NCI-H226 (cell line): ENCODE data around the gene MED12L.

Experiments
- DNase-seq: peaks from one replicate; pipeline ENCODE4 v3.0.0-alpha.2; 2015

Gene MED12L

DNA sequence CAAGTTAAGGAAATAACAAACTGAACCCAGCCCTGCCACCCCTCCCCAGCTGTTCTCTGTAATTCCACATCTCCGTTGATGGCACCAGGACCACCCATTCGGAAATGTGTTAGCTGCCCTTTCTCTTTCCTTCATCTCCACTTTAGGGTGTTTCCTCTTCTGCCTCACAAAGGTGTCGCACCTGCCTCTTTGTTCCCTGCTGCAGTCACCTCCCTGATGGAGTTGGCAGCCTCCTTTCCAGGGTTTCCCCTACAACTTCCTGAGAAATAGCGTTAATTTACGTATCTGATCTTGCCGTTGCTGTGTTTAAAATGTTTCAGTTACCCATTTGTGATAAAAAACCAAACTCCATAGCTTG is 60.2 kb downstream of the MED12L start:
- DNase-seq = no peak

DNA sequence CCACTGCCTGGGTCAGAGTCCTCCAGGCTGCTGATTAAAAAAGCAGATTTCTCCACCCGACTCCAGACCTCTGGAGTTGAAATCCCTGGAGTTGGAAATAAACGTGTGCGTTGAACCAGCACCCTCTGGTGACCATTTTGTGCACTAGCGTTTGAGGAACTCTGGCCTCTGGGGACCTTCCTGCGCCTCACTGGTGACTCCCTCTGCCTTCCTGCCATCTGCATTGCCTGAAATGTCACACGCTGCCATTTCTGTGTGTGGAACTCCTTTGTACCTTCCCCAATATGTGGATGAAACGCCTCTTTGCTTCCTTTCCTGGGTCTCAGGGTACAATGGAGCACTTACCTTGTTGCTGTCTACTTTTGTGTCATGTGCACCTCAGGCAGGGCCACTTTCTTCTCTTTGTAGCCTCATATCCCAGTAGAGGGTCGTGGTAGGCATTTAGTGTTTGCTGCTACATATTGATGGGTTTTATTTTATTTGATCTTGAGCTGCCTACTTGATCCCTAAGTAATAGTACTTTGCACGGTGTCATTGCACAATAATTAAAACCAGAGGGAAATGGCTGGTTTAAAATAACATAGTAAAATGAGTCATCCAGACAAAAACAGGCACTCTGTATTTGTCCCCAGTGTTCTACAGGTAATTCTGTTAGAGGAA is 60.7 kb downstream of the MED12L start:
- DNase-seq = peak; percentile 44

DNA sequence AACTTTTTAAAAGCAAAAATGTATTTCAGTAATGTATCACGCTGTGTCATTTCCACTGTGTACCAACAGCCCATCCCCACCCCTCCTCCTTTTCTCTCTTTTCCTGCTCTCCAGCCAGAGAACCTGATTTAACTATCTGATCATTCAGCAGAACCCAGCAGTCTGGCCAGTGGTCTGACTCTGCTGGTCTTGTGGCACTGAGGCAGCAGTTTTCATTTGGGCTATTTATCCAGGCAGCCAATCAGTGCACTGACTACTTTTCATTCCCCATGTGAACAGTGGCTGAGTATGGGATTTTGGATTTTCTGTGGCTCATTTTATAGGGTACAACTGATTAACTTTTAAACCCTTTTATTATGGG is 61.2 kb downstream of the MED12L start:
- no peak for DNase-seq

DNA sequence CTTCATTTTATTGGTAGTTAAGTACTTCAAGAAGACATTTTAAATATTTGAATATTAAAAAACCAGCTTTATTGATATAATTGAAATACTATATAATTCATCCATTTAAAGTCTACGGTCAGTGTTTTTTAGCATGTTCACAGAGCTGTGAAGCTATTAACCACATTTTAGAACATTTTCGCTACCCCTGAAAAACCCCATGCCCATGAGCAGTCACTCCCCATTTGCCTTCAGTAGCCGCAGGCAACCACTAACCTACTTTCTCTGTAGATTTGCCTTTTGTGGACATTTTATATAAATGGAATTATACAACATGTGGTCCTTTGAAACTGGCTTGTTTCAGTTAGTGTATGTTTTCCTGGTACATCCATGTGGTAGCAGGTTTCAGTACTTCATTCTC is 61.8 kb downstream of the MED12L start:
- no peak for DNase-seq

DNA sequence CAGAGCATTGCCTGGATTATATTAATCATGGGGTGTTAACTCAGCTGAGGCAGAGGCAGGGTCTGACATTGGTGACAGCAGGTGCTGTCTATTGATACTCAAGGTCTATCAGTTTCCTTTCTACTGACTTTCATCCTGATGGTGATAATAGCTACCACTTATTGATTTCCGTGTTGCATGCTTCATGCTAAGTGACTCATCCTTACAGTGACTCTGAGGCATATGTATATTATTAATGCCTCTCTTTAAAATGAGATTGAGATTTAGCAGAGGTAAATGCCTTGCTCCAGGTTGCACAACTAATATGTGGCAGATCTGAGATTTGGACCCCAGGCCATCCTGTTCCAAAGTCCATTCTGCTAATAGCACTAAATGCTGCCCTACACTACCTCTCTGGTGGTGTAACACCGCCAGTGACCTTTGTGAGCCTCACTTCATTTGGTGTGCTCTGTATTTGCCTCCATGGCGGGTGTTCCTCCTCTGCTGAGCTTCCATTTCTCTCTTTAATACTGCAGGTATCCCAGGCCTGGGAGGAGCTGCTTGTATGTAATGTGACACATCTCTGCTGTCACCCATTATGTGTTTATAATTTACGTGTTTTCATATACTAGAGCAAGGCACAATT is 67.1 kb downstream of the MED12L start:
- DNase-seq = no peak

DNA sequence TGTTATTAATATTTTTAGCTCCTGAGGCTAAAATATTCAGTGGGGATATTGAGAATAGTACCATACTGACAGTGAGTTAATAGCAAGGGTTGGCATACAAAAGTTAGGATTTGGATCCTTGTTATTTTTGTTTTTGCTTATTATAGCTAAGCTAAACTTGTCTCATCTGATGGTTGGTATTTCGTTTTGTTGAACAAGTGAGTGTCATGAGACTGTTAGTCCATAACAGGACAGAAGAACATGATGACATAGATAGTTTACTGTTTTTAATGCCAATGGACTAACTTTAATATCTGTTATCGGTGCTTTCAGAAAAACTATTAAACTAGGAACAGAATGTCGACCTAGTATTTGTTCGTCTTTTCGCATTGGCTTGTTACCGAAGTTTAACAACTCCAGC is 69.1 kb downstream of the MED12L start:
- no peak for DNase-seq

DNA sequence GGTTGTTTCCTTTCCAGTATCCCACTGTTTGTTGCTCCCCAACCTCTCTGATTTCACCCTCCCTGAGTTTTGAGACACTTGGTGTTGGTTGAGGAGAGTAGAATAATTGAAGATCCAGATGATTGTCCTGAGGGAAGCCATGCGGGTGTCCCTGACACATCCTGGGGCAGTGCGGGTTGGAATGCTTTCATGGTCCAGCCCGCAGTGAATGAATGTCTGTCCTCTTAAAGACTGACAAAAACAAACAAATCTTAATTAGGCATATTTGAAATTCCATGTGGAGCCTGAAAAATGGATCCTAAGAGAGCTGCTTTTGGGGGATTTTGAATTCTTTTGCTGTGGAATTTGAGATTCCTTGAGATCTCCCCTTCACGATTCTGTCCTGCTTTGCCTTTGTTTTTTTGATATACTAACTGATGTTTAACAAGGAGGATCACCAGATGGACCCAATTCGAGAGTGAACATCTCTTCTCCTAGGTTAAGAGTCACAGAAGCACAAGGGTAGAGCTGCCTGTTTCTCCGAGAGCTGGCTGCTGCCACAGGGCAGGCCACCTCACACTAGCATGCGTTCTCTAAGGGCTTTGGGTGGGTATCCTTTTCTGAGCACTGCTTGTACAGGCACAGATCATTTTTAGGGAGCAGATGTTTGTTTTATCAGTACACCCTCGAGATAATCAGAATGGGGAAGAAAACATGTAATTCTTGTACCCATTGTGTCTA is 70.1 kb downstream of the MED12L start:
- no peak for DNase-seq

DNA sequence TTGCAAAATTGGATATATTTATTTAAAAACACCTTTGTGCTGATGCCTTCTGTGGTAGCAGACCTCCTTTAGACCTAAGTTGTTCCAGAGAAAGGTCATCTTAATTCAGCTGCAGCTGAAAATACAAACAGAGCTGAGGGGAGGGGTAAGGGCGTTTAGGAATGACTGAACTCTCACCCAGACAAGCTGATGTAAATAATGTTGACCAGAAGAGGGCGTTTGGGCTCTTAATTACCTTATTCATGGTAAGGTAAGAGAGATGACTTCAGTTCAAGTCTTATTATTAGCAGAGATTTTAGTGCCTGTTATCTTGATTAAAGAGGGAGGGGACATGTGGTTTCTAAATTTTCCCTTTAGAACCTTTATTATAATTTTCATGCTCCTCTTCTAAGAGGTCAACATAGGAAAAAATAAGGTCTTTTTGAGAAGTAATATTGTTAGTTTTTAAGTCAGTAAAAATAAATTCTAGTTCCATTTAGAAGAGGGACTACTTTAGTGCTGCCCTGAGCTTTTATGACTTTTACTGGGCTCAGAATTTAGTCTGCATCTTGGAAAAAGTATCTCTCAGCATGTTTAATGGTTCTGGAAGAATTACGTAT is 71.3 kb downstream of the MED12L start:
- peak; percentile 38 for DNase-seq

DNA sequence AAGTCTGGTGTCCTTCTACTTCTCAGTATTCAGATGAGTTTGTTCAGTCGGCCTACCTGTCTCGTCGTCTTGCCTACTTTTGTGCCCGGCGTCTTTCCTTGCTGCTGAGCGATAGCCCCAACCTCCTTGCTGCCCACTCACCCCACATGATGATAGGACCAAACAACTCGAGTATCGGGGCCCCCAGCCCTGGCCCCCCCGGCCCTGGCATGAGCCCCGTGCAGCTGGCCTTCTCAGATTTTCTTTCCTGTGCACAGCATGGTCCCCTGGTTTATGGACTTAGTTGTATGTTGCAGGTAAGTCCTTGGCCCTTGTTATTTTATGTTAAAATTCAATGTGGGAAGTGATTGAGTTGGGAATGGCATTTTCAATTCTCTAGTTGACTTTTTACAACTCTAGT is 74.3 kb downstream of the MED12L start:
- no peak for DNase-seq

DNA sequence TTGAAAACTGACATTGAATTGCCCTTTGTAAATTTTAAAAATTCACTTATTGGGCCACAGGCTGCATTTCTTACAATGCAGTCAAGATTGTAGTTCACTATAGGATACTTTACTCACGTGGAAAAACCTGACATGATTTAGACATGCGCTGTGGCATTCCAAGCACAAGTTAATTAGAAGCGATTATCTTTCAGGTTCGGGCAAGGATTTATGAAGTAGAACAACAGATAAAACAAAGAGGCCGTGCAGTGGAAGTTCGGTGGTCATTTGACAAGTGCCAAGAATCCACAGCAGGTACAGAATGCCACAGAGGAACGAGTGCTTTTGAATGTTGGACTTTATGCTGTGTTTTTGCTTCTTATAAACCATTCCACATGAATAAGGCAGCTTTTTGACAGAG is 79.8 kb downstream of the MED12L start:
- no peak for DNase-seq

DNA sequence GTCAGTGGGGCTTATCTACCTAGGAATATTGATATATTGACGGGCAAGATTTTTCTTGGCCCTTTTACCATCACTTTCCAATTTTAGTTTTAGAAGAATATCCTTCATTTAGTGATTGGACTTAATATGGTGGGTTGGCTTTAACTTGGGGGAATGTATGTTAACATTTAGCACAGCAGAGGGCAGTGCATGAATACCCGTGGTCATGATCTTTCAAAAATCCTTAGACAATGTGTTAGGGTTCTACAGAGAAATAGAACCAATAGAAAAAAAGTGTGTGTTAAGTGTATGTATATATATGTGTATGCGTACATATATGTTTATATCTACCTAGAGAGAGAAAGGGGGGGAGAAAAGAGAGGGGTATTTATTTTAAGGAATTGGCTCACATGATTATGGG is 80.7 kb downstream of the MED12L start:
- no peak for DNase-seq

DNA sequence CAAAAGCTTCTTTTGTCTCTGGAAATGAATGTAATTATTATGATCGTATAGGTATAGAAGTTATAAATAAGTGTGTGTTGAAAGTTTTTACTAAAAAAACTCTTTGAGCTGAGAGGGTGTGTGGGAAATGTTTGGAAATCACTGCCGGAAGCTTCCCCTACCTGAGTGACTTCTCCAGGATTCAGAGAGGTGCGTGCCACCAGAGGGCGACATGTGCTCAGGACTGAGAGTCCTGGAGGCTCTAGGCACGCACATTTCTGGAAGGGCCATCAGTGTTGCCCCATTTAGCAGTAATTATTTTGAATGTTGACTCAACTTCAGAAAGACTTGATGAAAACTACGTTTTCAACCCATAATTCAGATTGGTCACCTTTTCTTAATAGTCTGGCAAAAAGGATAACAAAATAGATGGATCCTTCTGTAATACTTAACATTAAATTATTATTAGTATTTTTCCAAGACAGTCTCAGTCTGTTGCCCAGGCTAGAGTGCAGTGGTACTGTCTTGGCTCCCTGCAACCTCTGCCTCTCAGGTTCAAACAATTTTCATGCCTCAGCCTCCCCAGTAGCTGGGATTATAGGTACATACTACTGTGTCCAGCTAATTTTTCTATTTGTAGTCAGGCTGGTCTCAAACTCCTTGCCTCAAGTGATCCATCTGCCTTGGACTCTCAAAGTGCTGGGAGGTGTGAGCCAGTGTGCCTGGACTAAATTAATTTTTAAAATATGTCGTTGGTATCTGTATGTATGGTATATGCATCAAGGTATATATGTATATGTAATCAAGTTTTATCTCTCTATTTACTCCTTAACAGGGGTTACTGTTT is 83.0 kb downstream of the MED12L start:
- DNase-seq = peak; percentile 36

DNA sequence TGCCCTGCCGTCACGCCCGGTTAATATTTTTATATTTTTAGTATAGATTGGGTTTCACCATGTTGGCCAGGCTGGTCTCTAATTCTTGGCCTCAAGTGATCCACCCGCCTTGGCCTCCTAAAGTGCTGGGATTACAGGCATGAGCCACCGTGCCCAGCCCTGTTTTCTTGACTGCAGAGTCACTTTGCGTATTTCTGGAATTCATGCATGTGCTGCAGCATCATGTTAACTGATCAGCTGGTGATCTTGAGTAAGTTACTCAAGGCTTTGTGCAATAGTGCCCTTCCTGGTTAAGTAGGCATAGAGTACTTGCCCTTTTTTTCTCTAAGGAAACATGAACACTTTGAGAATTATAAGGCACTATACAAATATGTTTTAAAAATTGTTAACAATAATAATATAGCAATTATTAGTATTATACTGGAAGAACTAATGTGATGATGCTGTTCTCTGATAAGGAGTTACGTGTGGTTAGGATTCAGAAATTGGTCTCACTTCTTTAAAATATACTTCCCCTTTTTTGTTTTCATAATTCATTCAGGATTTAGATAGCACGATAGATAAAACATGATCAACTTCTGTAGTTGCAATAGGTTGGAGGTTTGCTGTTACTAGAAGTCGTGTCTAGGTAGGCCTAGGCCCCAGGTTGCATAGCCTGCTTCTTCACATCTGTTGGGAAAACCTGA is 83.9 kb downstream of the MED12L start:
- no peak for DNase-seq

DNA sequence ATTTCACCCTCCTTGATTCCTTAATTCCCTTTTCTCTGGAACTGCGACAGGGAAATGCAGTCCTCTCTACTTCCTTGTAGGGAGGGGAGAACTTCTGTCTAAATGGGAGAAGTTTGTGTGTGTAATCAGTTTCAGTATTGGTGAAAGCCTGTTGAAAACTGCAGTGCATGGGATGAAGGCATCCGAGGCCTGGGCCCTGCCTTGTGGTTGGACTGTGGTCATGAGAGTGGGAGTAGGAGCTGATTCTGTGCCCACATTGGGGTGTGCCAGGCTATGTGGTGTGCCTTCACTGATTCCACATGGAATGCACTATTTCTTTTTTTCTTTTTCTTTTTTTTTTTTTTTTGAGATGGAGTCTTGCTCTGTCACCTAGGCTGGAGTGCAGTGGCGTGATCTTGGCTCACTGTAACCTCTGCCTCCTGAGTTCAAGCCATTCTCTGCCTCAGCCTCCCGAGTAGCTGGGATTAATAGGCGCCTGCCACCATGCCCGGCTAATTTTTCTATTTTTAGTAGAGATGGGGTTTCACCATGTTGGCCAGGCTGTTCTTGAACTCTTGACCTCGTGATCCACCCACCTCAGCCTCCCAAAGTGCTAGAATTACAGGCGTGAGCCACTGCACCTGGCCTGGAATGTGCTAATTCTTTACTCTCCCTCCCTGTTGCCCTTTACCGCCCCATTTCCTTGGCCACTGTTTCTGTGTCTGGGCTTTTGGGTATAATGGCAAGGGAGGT is 84.7 kb downstream of the MED12L start:
- peak; percentile 37 for DNase-seq

DNA sequence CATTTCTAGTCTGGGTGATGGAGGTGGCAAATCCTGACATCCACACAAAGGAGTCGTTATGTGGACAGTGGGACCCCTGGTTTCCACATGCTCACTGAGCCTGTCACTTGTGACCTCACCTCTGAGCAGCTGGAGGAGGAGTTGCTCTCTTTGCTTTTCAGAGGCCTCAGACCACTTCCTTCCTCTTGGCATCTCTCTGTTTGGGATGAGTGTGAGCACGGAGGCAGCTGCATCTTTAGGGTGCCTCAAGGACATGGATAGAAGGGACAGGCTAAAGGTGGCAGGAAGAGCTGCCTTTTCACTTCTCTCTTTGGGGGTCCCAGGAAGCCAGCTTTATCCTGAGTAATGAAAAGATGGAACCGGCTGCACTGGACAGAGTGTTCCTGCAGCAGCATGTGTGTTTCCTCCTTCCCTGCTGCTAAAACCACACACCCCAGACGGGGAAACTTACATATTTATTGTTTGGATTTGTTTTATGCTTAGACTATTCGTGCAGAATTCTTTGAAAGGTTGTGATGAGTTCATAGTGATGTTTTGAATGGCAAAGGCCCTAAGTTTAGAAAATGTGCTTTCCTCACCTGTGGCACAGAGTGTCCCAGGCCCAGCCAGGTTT is 85.8 kb downstream of the MED12L start:
- no peak for DNase-seq

DNA sequence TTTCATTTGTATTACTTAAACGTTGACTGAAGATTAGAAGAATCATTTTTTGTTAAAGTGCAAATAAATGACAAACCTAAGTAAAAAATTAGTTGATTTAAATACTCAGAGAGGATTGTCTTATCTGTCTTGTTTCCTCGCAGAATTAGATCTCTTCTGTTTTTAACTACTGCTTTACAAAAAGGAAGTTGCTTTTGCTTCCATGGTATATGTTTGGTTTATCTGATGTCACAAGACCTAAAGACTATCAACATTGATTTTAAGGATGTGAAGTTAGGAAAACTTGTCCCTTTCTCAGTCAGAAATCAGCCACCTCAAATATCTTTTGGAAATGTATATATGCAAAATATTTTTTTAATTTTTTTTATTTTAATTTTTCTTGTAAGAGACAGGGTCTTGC is 88.9 kb downstream of the MED12L start:
- DNase-seq = no peak

DNA sequence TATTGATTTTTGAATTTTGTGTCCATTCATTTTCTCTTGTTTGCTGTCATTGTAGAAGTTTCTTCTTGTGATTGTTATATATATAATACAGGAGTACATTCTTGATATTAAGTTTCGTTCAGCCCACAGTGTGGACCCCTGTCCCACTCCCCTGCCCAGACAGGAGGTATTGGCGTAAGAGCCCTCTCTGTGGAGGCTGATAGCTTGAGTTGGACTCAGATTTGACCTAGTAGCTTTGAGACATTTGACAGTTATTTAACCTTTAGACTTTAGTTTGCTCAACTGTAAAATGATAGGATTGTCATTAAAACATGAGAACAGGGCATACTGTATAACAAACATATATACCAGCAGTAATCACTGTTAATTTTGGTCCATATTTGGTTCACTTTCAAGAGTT is 90.5 kb downstream of the MED12L start:
- no peak for DNase-seq

DNA sequence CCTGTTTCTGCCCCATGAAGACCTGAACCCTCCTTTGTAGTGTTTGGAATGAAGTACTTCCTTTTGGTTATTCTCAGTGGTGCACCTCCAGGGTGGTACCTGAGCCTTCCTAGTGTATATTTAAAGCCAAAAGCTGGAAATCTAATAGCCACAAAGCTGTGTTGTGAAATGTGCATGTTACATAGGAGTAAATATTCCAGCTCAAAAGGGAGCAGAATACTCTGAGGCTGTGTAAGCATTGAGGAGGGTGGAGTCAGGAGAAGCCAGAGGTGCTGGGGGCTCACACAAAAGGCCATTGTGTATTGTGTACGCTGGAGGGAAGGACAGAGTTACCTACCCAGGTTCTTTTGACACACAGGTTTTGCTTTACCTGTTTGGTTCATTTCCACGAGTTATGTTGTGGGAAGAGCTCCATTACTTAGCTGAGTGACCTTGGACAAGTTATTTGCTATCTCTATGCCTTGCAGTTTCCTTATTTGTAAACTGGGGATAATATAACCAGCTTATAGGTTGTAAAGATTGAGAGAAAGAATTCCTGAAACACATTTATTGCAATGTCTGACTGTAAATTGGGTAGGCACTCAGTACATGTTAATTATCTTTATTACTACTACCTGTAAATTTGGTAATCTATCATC is 92.9 kb downstream of the MED12L start:
- no peak for DNase-seq

DNA sequence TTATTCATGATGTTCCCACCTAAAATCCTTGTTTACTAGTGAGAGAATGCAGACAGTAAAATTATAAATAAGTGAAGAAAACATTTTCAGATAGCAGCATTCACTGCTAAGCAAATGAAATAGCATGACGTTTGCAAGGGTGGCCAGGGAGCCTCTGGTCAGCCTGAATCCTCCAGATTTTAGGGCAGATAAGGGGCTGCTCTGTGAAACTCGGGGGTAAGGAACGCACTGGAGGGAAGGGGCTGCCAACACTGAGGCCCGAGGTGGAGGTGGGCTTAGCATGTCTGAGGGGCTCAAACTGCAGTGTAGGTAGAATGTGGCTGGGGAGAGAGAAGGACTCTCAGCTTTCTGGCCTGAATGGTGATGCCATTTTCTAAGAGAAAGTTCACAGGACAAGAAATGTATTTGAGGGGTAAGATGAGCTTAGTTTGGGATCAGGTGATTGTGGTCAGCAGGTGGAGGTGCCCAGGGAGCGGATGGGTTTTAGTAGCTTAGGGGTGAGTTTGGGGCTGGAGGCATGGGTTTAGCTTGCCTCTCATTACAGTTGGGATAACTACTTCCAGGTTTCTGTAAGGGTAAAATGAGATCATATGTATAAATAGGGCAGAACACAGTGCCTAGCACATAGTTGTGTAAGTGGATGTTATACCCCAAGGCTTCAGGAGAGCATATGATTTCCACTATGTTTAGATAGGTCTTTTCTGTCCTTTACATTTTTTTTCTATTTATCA is 97.0 kb downstream of the MED12L start:
- no peak for DNase-seq

DNA sequence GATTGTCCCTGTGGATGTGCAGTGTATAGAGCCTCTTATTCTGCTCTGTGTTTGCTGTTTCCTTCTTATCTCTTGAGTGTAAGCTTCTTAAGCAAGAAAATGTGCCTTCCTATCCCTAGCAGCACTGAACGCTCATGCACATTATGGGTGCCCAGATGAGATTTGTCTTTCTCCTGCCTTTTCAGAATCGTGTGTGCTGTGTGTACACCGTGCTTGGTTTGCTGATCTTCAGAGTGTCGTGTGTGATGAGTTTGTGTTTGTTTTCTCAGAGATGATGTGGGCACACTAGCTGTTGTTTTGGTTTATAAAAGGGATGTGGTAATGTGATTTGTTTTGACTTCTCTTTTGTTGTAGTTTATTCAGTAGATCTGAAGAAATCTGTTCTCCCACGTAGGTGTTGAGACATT is 97.8 kb downstream of the MED12L start:
- DNase-seq = no peak
